Upper lobe of left lung (tissue), 4 donors: ENCODE data around the gene KCNMA1.

Experiments used
- EP300 ChIP-seq, 4 donors: sonication (generic); formaldehyde crosslinking; IDR thresholded peaks; one replicate each; pipeline ENCODE4 v1.5.1; 2017; ENCODE audit warnings: antibody characterized with exemption in 4 of 4, control low read depth in 2 of 4
- POLR2A ChIP-seq, 4 donors: fragments of 450-650 bp; IDR thresholded peaks; one replicate each; pipeline ENCODE4 v1.5.1; 2016 to 2017; ENCODE audit warnings: antibody characterized with exemption in 4 of 4, mild to moderate bottlenecking in 2 of 4
- POLR2AphosphoS5 ChIP-seq, 2 donors: sonication (generic); formaldehyde crosslinking; IDR thresholded peaks; one replicate each; pipeline ENCODE4 v1.5.1; 2017; ENCODE audit warnings: antibody characterized with exemption in 2 of 2
- TF ChIP-seq, protein P1 (sequence below), 6 experiments: fragments of 450-650 bp in 4 of 6; fragments of 200-600 bp in 2 of 6; sonication (generic) in 2 of 6; IDR thresholded peaks; one replicate each; pipeline ENCODE4 v1.5.1; 2016 to 2019; ENCODE audit warnings: antibody characterized with exemption in 6 of 6

DNA sequence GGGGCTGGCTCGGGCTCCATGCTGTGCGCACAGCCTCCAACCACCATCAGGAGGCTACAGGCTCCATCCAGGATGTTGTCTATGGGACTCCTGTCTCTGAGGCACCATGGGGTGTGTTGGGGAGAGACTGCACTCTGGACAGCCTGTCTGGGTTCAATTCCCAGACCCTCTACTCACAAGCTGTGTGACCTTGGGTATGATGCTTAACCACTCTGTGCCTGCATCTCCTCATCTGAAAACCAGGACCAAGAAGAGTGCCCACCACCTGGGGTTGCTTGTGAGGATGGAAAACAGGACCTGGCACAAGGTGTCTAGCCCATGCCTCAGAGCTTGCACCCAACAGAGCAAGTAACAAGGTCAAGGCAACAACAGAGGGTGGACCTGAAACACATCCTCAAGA lies 109.8 kb downstream of the KCNMA1 start:
- TF ChIP-seq, protein P1, sequence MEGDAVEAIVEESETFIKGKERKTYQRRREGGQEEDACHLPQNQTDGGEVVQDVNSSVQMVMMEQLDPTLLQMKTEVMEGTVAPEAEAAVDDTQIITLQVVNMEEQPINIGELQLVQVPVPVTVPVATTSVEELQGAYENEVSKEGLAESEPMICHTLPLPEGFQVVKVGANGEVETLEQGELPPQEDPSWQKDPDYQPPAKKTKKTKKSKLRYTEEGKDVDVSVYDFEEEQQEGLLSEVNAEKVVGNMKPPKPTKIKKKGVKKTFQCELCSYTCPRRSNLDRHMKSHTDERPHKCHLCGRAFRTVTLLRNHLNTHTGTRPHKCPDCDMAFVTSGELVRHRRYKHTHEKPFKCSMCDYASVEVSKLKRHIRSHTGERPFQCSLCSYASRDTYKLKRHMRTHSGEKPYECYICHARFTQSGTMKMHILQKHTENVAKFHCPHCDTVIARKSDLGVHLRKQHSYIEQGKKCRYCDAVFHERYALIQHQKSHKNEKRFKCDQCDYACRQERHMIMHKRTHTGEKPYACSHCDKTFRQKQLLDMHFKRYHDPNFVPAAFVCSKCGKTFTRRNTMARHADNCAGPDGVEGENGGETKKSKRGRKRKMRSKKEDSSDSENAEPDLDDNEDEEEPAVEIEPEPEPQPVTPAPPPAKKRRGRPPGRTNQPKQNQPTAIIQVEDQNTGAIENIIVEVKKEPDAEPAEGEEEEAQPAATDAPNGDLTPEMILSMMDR (IDR thresholded peaks at IDR 0.05) = no peak
- TF ChIP-seq EP300 (IDR thresholded peaks at IDR 0.05) (no peak), POLR2A (IDR thresholded peaks at IDR 0.05) (no peak), POLR2AphosphoS5 (IDR thresholded peaks at IDR 0.05) (no peak)
